22Rv1 (cell line): Measurements from ENCODE around the gene CFAP97D1.

Experiments
- CTCF ChIP-seq: fragments of 450-650 bp; IDR thresholded peaks from 2 replicates; pipeline ENCODE4 v1.5.1; 2017; ENCODE audit warnings: mild to moderate bottlenecking
- ZFX ChIP-seq: fragments of 450-650 bp; IDR thresholded peaks from 2 replicates; pipeline ENCODE4 v1.6.1; 2017; ENCODE audit warnings: antibody characterized with exemption, borderline replicate concordance

DNA sequence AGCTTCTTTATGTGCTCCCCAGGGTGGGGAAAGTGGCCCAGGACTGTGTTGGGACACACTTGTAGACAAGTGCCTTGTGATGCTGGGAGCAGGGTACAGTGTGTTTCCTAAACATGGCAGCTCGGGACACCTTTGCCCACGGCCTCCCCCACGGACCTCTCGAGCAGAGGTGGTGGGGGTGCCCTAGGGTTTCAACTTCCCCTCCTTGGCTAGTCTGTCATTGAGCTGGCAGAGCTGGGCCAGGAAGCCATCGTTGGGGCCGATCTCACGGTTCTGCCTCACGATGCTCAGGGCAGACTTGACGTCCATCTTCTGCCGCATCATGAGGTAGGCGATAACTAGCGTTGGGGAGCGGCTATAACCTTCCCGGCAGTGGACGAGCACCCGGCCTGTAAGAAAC, 10.8 kb upstream of the CFAP97D1 start:
- no peak for TF ChIP-seq CTCF
- no peak for TF ChIP-seq ZFX
